Adrenal gland (tissue), 12 donors: ENCODE measurements around the gene VIPR2. TPM values are rescaled to one million over a fixed set of nuclear protein-coding genes. Genes with fewer than 3 reads are reported as not detected.

Experiments used
- DNase-seq, 7 donors: peaks; one replicate each; pipeline ENCODE4 v3.0.0-alpha.2; 2019 to 2020
- H3K27ac ChIP-seq, 5 donors: fragments of 200-600 bp; sonication (generic) in 4 of 5; 1 replicate in 3 of 5; 2 replicates in 2 of 5; pipeline versions ENCODE4 v1.5.1 to v1.8.0; 2016 to 2020; ENCODE audit warnings: mild to moderate bottlenecking in 1 of 5
- H3K27me3 ChIP-seq: fragments of 200-600 bp; 2 replicates; pipeline ENCODE4 v1.8.0; 2021
- H3K36me3 ChIP-seq, 2 donors: fragments of 200-600 bp; replicated peaks in 1 of 2; 1 replicate in 1 of 2; 2 replicates in 1 of 2; pipeline versions ENCODE4 v1.5.1 to v1.8.0; 2018 to 2022
- H3K4me1 ChIP-seq, 2 donors: fragments of 200-600 bp; replicated peaks in 1 of 2; 1 replicate in 1 of 2; 2 replicates in 1 of 2; pipeline versions ENCODE4 v1.5.1 to v1.8.0; 2018 to 2021
- H3K4me3 ChIP-seq, 4 donors: fragments of 200-600 bp; sonication (generic) in 3 of 4; one replicate each; pipeline ENCODE4 v1.5.1; 2016 to 2018
- H3K9me3 ChIP-seq, 3 donors: fragments of 200-600 bp; sonication (generic) in 1 of 3; replicated peaks in 1 of 3; 1 replicate in 2 of 3; 2 replicates in 1 of 3; pipeline versions ENCODE4 v1.5.1 to v1.8.0; 2016 to 2021
- CTCF ChIP-seq, 6 experiments: fragments of 450-650 bp in 4 of 6; fragments of 200-600 bp in 2 of 6; sonication (generic) in 1 of 6; IDR thresholded peaks; 1 replicate in 5 of 6; 2 replicates in 1 of 6; pipeline versions ENCODE4 v1.5.1 to v1.8.0; 2016 to 2021; ENCODE audit warnings: antibody characterized with exemption in 6 of 6, mild to moderate bottlenecking in 2 of 6, moderate library complexity in 1 of 6
- POLR2A ChIP-seq, 2 donors: fragments of 450-650 bp; IDR thresholded peaks; one replicate each; pipeline ENCODE4 v1.6.1; 2017; ENCODE audit warnings: antibody characterized with exemption in 2 of 2, mild to moderate bottlenecking in 2 of 2, moderate library complexity in 1 of 2
- WGBS, 4 donors: extraction: QIAGEN DNeasy Blood & Tissue Kit in 2 of 4; methylation state at CpG; one replicate each; pipeline versions ENCODE4 v1.1.5 to v1.1.7; 2013 to 2017; 5-methylcytosine and 5-hydroxymethylcytosine counted together
- intact Hi-C, 2 donors: fragments of 100-400 bp; cut with DNase I; formaldehyde crosslinking; loops; one replicate each; pipeline versions ENCODE4 v1.14.1 to v1.15.0; 2022 to 2023
- polyA plus RNA-seq, 3 donors: library from polyadenylated mRNA; stranded (reverse); fragments of 200-250 nt in 2 of 3; fragments of 350-450 nt in 1 of 3; fragmentation: Illumina TruSeq in 1 of 3; extraction: RNeasy Lipid Tissue Mini Kit (QIAGEN cat#74804) in 1 of 3; gene quantifications; one replicate each; pipeline ENCODE4 v1.2.3, GENCODE V29; 2013 to 2014
- total RNA-seq, 9 donors: library from RNA; depleted of rRNA in 4 of 9; stranded (reverse); fragments of >200 nt in 4 of 9; fragments of 120-200 nt in 1 of 9; fragmentation: NEBNext Ultra II Directional in 1 of 9; extraction: Animal tissue kit (Norgen Biotek cat#: 25700) in 1 of 9; gene quantifications; one replicate each; pipeline versions ENCODE4 v1.1.0 to v1.2.4, GENCODE V29; 2013 to 2023
- donor health status: healthy with polysubstance abuse.
- donor health status: Bipolar disorder and iron deficiency.
- donor health status: DM: yes; HTN: yes; CAD: no.
- donor health status: DM: no; HTN: no; CAD: no.
- donor health status: DM: no; HTN: no; CAD: no.
- donor health status: DM: yes; HTN: yes; CAD: no.

The VIPR2 gene
- total and polyA plus RNA-seq, 12 donors, result 0.06 to 3.8 (median 0.80) TPM

GRCh38 chr7:159067576-159068487 lies 76.8 kb downstream of the VIPR2 start:
- Histone ChIP-seq H3K9me3 (no peaks in the 10 kb centered on the region), H3K36me3 (no peaks in the 10 kb centered on the region), H3K4me3 (no peak overlapping the region), H3K27me3 (no peaks in the 10 kb centered on the region), H3K4me1 (no peaks in the 10 kb centered on the region), H3K27ac (peak overlapping the region in 1 of 5 donors; percentile 40)
- TF ChIP-seq CTCF (IDR thresholded peaks at IDR 0.05), result no peak
- no peak for TF ChIP-seq POLR2A (IDR thresholded peaks at IDR 0.05)
- WGBS, 4 donors, result 59 to 82% (median 71%) methylated on average over 9 to 13 of the region's 13 CpGs
- intact Hi-C loops, result no loop called here
- peak in 1 of 7 donors; percentile 15 for DNase-seq

- Histone ChIP-seq H3K4me3 (no peak overlapping the region), H3K36me3 (no peaks in the 10 kb centered on the region), H3K4me1 (no peaks in the 10 kb centered on the region), H3K27ac (no peak overlapping the region), H3K9me3 (no peaks in the 10 kb centered on the region), H3K27me3 (no peaks in the 10 kb centered on the region)
- WGBS, 4 donors, result 79 to 92% (median 89%) methylated on average over 18 of the region's 18 CpGs
- TF ChIP-seq POLR2A (IDR thresholded peaks at IDR 0.05) (no peak), CTCF (IDR thresholded peaks at IDR 0.05) (no peak)
- DNase-seq, result peak in 1 of 7 donors; percentile 18
- intact Hi-C loops, result no loop called here
Observed at GRCh38 chr7:159066816-159067575, 77.7 kb downstream of the VIPR2 start.

GRCh38 chr7:159065852-159066480 lies 78.7 kb downstream of the VIPR2 start:
- peak in 1 of 7 donors; percentile 31 for DNase-seq
- Histone ChIP-seq H3K4me3 (no peak overlapping the region), H3K9me3 (no peaks in the 10 kb centered on the region), H3K4me1 (no peaks in the 10 kb centered on the region), H3K27ac (no peak overlapping the region), H3K36me3 (no peaks in the 10 kb centered on the region), H3K27me3 (no peaks in the 10 kb centered on the region)
- 82 to 92% (median 86%) methylated on average over 19 to 26 of the region's 26 CpGs for whole genome bisulfite sequencing, 4 donors
- TF ChIP-seq POLR2A (IDR thresholded peaks at IDR 0.05), result no peak
- no peak for TF ChIP-seq CTCF (IDR thresholded peaks at IDR 0.05)
- intact Hi-C loops, result no loop called here
